Neural crest cell (in vitro differentiated cells): ENCODE results near the gene MVB12B. TPM values are rescaled to one million over a fixed set of nuclear protein-coding genes. Genes with fewer than 3 reads are reported as not detected.

ENCODE experiments used
- DNase-seq: peaks from one replicate; pipeline ENCODE4 v3.0.0; 2021; ENCODE audit warnings: low read depth, mixed read lengths, low spot score
- H3K27ac Mint-ChIP-seq: one replicate; pipeline ENCODE4 v1.8.0; 2021; ENCODE audit warnings: mild to moderate bottlenecking, mixed read lengths; ENCODE audit not compliant: unreplicated experiment
- H3K27me3 Mint-ChIP-seq: 2 replicates; pipeline ENCODE4 v1.8.0; 2021; ENCODE audit warnings: low read depth, mild to moderate bottlenecking, mixed read lengths
- H3K36me3 Mint-ChIP-seq: 2 replicates; pipeline ENCODE4 v1.8.0; 2021; ENCODE audit warnings: low read depth, mild to moderate bottlenecking, mixed read lengths
- H3K4me1 Mint-ChIP-seq: 2 replicates; pipeline ENCODE4 v1.8.0; 2021; ENCODE audit warnings: mixed read lengths
- H3K4me3 Mint-ChIP-seq: one replicate; pipeline ENCODE4 v1.8.0; 2021; ENCODE audit warnings: mild to moderate bottlenecking, mixed read lengths
- H3K9me3 Mint-ChIP-seq: 2 replicates; pipeline ENCODE4 v1.8.0; 2021; ENCODE audit warnings: mixed read lengths
- total RNA-seq: library from RNA; stranded (reverse); gene quantifications from 2 replicates; pipeline ENCODE4 v1.2.1, GENCODE V29; 2021
- TF ChIP-seq, protein P1 (sequence below): fragments of 200-600 bp; sonication (generic); conservative IDR thresholded peaks from 2 replicates; pipeline ENCODE4 v1.5.0; 2021; ENCODE audit warnings: antibody characterized with exemption, mild to moderate bottlenecking

Gene MVB12B
- total RNA-seq, 1 donor from 2014 or later: 68.1 TPM

DNA sequence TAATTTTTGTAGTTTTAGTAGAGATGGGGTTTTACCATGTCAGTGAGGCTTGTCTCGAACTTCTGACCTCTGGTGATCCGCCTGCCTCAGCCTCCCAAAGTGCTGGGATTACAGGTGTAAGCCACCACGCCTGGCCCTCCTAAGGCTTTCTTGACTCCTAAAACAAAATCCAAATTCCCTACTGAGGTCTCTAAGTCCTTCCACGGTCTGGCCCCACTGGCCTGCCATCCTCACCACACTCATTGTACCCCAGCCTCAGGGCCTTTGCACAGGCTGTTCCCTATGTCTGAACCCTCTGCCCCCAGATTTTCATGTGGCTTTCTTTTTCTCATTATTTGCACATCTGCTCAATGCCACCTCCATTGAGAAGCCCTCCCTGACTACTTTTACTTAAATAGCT is 34.7 kb upstream of the MVB12B start:
- no peaks in the 10 kb centered on the region for H3K27me3 Mint-ChIP-seq

DNA sequence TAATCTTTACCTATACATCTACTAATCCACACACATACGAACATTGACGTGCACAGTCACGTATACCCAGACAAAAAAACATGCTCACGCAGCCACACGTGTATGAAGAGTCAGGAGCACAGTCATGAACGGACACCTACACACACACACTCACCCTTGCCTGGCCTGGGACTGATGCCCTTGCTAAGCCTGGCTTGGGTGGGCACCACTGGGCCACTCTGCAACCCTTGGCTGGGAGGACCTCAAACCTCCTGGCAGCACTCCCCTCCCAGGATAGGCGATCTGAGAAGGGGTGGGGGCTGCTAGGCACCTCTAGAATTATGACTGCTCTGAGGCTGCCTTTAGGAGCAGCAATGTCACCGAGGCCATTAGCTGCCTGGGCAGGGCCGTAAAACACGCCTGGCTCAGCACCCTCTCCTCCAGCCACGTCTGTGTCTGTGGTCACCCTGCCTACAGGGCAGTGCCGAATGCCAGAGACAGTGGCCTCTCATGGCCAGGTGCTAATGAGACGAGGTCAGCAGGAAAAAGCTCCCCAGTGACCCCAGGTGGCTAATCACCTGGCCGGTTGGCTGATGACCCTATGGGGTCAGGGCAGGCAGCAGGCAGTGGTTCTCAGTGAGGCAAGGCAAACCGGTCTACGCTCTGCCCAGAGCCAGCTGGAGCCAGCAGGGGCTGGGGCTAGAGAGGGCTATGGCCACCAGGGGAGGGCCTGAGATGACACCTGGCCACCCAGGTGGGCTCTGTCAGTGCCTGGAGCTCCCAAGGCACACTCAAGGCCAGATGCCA is 33.7 kb upstream of the MVB12B start:
- TF ChIP-seq, protein P1, sequence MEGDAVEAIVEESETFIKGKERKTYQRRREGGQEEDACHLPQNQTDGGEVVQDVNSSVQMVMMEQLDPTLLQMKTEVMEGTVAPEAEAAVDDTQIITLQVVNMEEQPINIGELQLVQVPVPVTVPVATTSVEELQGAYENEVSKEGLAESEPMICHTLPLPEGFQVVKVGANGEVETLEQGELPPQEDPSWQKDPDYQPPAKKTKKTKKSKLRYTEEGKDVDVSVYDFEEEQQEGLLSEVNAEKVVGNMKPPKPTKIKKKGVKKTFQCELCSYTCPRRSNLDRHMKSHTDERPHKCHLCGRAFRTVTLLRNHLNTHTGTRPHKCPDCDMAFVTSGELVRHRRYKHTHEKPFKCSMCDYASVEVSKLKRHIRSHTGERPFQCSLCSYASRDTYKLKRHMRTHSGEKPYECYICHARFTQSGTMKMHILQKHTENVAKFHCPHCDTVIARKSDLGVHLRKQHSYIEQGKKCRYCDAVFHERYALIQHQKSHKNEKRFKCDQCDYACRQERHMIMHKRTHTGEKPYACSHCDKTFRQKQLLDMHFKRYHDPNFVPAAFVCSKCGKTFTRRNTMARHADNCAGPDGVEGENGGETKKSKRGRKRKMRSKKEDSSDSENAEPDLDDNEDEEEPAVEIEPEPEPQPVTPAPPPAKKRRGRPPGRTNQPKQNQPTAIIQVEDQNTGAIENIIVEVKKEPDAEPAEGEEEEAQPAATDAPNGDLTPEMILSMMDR: no peak
- Mint-ChIP-seq H3K36me3 (no peaks in the 10 kb centered on the region), H3K4me3 (no peak overlapping the region), H3K4me1 (peaks cover under 1% of the 10 kb centered on the region), H3K27me3 (no peaks in the 10 kb centered on the region), H3K27ac (no peak overlapping the region), H3K9me3 (no peaks in the 10 kb centered on the region)
- no peak for DNase-seq

More for the DNA sequence above, 34.7 kb upstream of the MVB12B start:
- TF ChIP-seq, protein P1: no peak
- no peak overlapping the region for H3K27ac Mint-ChIP-seq
- H3K4me3 Mint-ChIP-seq: no peak overlapping the region
- H3K4me1 Mint-ChIP-seq: peaks cover 5% of the 10 kb centered on the region
- peaks cover 2% of the 10 kb centered on the region for H3K9me3 Mint-ChIP-seq
- H3K36me3 Mint-ChIP-seq: no peaks in the 10 kb centered on the region
- DNase-seq: no peak

DNA sequence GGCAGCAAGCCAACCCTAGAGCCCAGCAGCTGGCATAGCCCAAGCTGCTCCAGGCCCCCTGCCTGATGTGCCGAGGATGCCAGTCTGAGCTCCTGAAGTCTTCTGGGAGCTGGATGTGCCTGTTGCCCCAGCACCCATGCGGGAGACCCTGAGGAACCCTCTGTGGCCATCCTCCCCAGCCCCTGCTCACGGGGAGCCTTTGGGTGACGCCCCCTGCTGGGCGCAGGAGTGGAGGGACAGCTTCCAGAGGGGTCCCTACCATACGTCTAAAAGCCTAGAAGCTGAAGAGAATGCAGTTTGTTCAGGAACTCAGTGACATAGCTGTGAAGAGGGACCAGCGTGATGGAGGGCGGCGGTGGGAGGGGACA is 33.1 kb upstream of the MVB12B start:
- no peak overlapping the region for H3K27ac Mint-ChIP-seq
- DNase-seq: no peak
- no peak overlapping the region for H3K4me3 Mint-ChIP-seq
- TF ChIP-seq, protein P1: peak; percentile 32
- H3K9me3 Mint-ChIP-seq: no peaks in the 10 kb centered on the region
- no peaks in the 10 kb centered on the region for H3K27me3 Mint-ChIP-seq
- no peaks in the 10 kb centered on the region for H3K36me3 Mint-ChIP-seq
- H3K4me1 Mint-ChIP-seq: peaks cover 6% of the 10 kb centered on the region

DNA sequence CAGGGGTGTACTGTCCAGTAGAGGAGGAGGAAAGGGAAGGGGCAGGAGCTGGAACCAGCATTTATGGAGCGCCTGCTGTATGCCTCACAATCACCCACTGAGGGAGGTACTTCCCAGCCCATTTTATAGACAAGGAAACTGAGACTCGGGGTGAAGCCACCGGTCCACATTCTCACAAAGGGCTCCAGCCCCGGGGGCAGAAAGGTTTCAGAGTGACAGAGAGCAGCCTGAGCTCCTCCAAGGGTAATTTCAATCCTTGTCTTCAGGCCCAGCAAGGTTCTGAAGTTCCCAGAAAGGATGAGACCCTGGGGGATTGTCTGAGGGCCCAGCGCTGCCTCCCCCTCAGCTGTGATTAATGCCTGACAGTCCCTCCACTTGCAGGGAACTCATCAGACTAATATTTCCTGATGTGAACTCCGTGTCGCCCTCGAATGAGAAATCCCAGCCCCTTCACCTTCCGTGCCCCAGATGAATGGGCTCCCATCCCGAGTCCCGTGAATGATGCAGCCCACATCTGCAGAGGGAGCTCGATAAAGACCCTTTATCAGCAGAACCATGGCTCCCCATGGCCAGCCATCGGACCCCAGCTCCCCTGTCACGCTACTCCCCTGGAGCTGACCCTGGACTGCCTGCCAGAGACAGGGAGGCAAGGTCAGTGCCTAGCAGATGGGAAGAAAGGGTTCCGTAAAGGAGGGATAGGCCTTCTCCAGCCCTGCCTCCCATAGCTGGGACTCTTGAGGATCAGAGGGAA is 32.1 kb upstream of the MVB12B start:
- Mint-ChIP-seq H3K4me3 (no peak overlapping the region), H3K27me3 (no peaks in the 10 kb centered on the region), H3K9me3 (no peaks in the 10 kb centered on the region), H3K36me3 (no peaks in the 10 kb centered on the region), H3K4me1 (peaks cover 11% of the 10 kb centered on the region), H3K27ac (no peak overlapping the region)
- no peak for DNase-seq
- TF ChIP-seq, protein P1: no peak

DNA sequence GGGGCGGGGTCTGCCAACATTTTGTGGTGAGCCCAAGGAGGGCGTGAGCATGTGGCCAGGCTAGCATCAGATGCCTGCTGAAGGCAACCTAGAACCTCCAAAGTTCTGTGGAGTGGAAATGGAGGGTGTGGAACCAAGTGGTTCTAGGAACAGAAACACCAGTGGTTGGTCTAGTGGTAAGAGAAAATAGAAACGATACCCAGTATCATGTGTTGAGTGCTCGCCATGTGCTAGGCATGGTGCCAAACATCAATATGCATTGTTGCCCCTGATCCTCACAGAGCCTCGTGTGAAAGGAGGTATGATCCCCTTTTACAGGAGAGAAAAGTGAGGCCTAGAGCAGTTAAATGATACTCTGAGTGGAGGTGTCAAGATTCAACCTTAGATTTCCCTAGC is 31.5 kb upstream of the MVB12B start:
- H3K9me3 Mint-ChIP-seq: no peaks in the 10 kb centered on the region
- H3K4me1 Mint-ChIP-seq: peaks cover 11% of the 10 kb centered on the region
- no peak overlapping the region for H3K4me3 Mint-ChIP-seq
- no peak for DNase-seq
- H3K36me3 Mint-ChIP-seq: no peaks in the 10 kb centered on the region
- no peaks in the 10 kb centered on the region for H3K27me3 Mint-ChIP-seq
- H3K27ac Mint-ChIP-seq: no peak overlapping the region
- TF ChIP-seq, protein P1: no peak
